ENCODE results near the gene TIGD3. TPM values are rescaled to one million over a fixed set of nuclear protein-coding genes. Genes with fewer than 3 reads are reported as not detected.

TIGD3 gene, protein sequence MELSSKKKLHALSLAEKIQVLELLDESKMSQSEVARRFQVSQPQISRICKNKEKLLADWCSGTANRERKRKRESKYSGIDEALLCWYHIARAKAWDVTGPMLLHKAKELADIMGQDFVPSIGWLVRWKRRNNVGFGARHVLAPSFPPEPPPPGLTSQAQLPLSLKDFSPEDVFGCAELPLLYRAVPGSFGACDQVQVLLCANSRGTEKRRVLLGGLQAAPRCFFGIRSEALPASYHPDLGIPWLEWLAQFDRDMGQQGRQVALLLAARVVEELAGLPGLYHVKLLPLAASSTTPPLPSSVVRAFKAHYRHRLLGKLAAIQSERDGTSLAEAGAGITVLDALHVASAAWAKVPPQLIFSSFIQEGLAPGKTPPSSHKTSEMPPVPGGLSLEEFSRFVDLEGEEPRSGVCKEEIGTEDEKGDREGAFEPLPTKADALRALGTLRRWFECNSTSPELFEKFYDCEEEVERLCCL
- total RNA-seq (2022) (0.14 TPM in 1 of 2 replicates, not detected in the other), Bru-seq, nascent RNA (not detected), BruChase-seq, experiment 1, labeled RNA remaining after a 6-hour chase (percentile 47 among the genes with signal in this experiment), BruChase-seq, experiment 2, labeled RNA remaining after a 2-hour chase (percentile 15 among the genes with signal in this experiment)
- long read RNA-seq = 0 reads

DNA sequence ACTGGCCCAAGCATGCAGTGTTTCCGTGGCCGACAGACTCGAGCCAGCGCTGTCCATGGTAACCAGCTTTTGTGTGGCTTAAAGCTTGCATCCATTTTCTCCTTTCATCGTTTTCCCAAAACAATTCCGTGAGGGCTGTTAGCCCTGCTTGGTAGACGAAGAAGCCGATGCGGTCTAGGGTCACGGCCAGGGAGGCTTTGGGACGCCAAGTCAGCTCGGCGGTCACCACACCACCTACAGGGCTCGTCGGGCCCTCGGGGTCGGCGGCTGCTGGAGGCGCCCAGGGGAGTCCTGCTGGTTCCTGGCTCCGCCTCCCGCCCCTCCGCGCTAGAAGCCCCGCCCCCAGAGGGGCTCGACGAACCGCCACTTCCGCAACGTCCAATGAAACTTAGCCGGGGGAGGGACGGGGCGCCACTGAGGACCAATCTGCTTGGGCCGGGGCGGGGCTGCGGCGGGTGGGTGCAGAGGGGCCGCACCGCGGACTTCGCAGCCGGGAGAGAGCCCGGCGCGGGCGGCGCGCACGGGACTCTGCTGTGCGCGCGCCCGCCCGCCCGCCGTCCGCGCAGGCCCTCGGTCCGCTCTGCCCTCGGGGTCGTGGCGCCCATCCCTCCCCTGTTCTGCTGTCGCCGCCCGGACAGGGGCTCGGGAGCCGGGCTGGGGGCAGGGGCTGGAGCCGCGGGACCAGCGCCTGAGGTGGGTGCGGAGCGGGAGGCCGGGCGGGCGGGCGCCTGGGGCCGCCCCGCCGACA lies at the start of gene TIGD3:
Gene TIGD3 (plus strand): TSS at position 487 of the 748 bp plus-strand sequence. CDS start 1,058 bp downstream, outside the sequence.
- no peaks in the 10 kb centered on the region for H3K9me3 Mint-ChIP-seq (ENCODE audit: unreplicated experiment)
- TF ChIP-seq, protein P1, sequence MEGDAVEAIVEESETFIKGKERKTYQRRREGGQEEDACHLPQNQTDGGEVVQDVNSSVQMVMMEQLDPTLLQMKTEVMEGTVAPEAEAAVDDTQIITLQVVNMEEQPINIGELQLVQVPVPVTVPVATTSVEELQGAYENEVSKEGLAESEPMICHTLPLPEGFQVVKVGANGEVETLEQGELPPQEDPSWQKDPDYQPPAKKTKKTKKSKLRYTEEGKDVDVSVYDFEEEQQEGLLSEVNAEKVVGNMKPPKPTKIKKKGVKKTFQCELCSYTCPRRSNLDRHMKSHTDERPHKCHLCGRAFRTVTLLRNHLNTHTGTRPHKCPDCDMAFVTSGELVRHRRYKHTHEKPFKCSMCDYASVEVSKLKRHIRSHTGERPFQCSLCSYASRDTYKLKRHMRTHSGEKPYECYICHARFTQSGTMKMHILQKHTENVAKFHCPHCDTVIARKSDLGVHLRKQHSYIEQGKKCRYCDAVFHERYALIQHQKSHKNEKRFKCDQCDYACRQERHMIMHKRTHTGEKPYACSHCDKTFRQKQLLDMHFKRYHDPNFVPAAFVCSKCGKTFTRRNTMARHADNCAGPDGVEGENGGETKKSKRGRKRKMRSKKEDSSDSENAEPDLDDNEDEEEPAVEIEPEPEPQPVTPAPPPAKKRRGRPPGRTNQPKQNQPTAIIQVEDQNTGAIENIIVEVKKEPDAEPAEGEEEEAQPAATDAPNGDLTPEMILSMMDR (IDR thresholded peaks at IDR 0.05; ENCODE audit: unreplicated experiment) = no peak
- H3K4me3 Mint-ChIP-seq (ENCODE audit: unreplicated experiment) = peak within 1 kb of the TSS; percentile 72
- no peak within 1 kb of the TSS for H3K27ac Mint-ChIP-seq (ENCODE audit: low read depth, unreplicated experiment)
- ChIA-PET POLR2A (interaction anchor here (0.7 to 2.8 kb wide), 5 partner anchors 17 to 93 kb away, joined by 3 to 14 read pairs (median 4); partner anchors contain the start of genes DPF2, POLA2 and SLC25A45), CTCF (no interaction called here)
- no peaks in the 10 kb centered on the region for H3K27me3 Mint-ChIP-seq (ENCODE audit: insufficient read depth, unreplicated experiment)
- H3K4me1 Mint-ChIP-seq (ENCODE audit: insufficient read depth, unreplicated experiment) = peaks cover 18% of the 10 kb centered on the region
- DNase-seq (ENCODE audit: unreplicated experiment) = peak; percentile 95
- peaks cover 37% of the 10 kb centered on the region for H3K36me3 Mint-ChIP-seq (ENCODE audit: insufficient read depth, unreplicated experiment)
- intact Hi-C loops (cut with micrococcal nuclease) = no loop called here
- BruUV-seq (replicated peaks) = no TSS peak

DNA sequence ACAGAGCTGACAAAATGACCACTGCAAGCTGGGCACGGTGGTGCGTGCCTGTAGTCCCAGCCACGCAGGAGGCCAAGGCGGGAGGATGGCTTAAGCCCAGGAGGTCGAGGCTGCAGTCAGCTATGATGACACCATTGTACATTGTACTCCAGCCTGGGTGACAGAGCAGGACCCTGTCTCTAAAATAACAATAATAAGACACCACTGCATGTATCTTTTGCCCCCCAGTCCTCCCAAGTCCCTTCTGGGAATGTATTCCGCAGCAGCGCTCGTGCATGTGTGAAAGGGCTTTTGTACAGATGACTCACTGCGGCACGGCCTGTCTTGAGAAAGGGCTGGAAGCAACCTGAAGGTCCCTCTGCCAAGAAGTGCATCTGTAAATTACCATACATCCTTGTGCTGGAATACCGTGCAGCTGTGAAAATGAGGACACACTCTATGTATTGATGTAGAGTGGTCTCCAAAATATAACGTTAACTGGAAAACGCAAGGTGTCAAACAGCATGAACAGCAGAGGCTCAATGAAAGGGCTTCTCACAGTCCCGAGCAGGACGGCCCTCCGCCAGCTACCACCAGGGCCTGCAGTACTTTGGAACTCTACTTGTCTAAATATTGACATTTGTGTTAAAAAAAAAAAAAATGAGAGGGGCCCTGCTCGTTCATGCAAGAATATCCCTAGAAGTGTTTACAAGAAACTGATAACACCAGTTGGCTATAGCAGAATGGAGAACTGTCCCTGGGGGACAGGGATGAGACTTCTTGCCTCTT lies 48.9 kb upstream of the TIGD3 start:
- no TSS peak for BruUV-seq (replicated peaks)
- CTCF ChIA-PET = interaction anchor here (0.8 to 1.1 kb wide), 2 partner anchors 10 kb away, joined by 3 read pairs; no protein-coding TSS in a partner anchor
- H3K9me3 Mint-ChIP-seq (ENCODE audit: unreplicated experiment) = no peaks in the 10 kb centered on the region
- no peak overlapping the region for H3K4me3 Mint-ChIP-seq (ENCODE audit: unreplicated experiment)
- no peaks in the 10 kb centered on the region for H3K27me3 Mint-ChIP-seq (ENCODE audit: insufficient read depth, unreplicated experiment)
- POLR2A ChIA-PET = interaction anchor here (0.8 kb wide), 1 partner anchor 44 kb away, joined by 4 read pairs; the partner anchor contains the start of gene POLA2
- no peak for DNase-seq (ENCODE audit: unreplicated experiment)
- H3K36me3 Mint-ChIP-seq (ENCODE audit: insufficient read depth, unreplicated experiment) = no peaks in the 10 kb centered on the region
- H3K4me1 Mint-ChIP-seq (ENCODE audit: insufficient read depth, unreplicated experiment) = peaks cover 24% of the 10 kb centered on the region
- no peak overlapping the region for H3K27ac Mint-ChIP-seq (ENCODE audit: low read depth, unreplicated experiment)
- intact Hi-C loops (cut with micrococcal nuclease) = no loop called here
- TF ChIP-seq, protein P1 (IDR thresholded peaks at IDR 0.05; ENCODE audit: unreplicated experiment) = no peak

DNA sequence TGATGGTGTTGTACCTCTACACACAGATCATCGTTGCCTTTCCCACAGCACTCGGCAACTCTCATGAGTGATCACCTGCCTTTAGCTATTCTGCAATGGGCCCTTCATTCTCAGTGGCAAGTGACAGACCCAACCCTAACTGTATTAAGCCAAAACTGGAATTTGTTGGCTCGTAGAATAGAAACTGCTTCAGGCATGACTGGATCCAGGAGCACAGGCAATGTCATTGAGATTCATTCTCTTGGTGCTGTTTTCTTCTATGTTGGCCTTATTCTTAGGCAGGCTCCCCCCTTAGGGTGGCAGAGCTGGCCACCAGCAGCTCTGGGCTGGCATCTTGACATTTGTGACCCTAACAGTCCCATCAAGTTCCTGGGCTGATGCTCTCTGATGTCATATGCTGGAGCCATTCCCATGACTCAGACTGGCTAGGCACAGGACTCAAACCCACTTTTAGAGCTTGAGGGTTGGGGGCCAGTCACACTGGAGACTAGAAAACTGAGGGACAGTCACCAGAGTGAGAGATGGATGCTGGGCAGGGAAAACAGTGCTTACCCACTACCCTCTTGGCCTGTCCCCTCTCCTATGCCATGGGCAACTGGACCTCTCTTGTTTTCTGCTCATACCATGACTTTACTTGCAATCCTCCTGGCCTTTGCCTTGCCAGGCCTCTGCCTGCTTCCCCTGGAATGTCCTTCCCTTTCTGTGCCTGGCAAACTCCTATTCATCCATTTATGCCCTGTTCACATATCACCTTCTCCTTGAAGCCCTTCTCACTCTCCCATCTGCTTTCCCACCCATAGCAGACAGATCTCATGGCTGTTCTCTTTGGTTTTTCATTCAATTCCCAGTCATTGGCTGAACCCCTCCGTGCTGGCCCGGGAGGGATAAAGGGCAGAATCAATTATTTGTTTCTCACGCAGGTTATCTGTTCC lies 47.0 kb upstream of the TIGD3 start:
- no peak overlapping the region for H3K4me3 Mint-ChIP-seq (ENCODE audit: unreplicated experiment)
- intact Hi-C loops (cut with micrococcal nuclease) = no loop called here
- peaks cover 31% of the 10 kb centered on the region for H3K4me1 Mint-ChIP-seq (ENCODE audit: insufficient read depth, unreplicated experiment)
- no TSS peak for BruUV-seq (replicated peaks)
- no peak for DNase-seq (ENCODE audit: unreplicated experiment)
- CTCF ChIA-PET = interaction anchor here (0.7 kb wide), 1 partner anchor 7 kb away, joined by 4 read pairs; no protein-coding TSS in a partner anchor
- POLR2A ChIA-PET = no interaction called here
- TF ChIP-seq, protein P1 (IDR thresholded peaks at IDR 0.05; ENCODE audit: unreplicated experiment) = no peak
- no peak overlapping the region for H3K27ac Mint-ChIP-seq (ENCODE audit: low read depth, unreplicated experiment)
- H3K27me3 Mint-ChIP-seq (ENCODE audit: insufficient read depth, unreplicated experiment) = no peaks in the 10 kb centered on the region
- no peaks in the 10 kb centered on the region for H3K9me3 Mint-ChIP-seq (ENCODE audit: unreplicated experiment)
- no peaks in the 10 kb centered on the region for H3K36me3 Mint-ChIP-seq (ENCODE audit: insufficient read depth, unreplicated experiment)
